Cardiac muscle cell (in vitro differentiated cells and primary cell): ENCODE measurements around the gene ERC2. TPM values are rescaled to one million over a fixed set of nuclear protein-coding genes. Genes with fewer than 3 reads are reported as not detected.

ENCODE experiments used
- DNase-seq, 2 donors: peaks; one replicate each; pipeline versions ENCODE4 v3.0.0 to v3.0.0-alpha.2; 2010 to 2017; ENCODE audit warnings: low read depth in 1 of 2, low spot score in 1 of 2
- H3K27ac ChIP-seq: fragments of 200-600 bp; sonication (generic); 2 replicates; pipeline ENCODE4 v1.5.1; 2016
- H3K27me3 ChIP-seq: fragments of 200-600 bp; sonication (generic); 2 replicates; pipeline ENCODE4 v1.6.0; 2016; ENCODE audit warnings: control low read depth
- H3K36me3 ChIP-seq: fragments of 200-600 bp; sonication (generic); 2 replicates; pipeline ENCODE4 v1.5.1; 2016; ENCODE audit warnings: control low read depth
- H3K4me1 ChIP-seq: fragments of 200-600 bp; sonication (generic); 2 replicates; pipeline ENCODE4 v1.8.1; 2017; ENCODE audit warnings: low read depth, mild to moderate bottlenecking, mixed run types
- H3K4me3 ChIP-seq: fragments of 200-600 bp; sonication (generic); 2 replicates; pipeline ENCODE4 v1.5.1; 2016; ENCODE audit warnings: mild to moderate bottlenecking
- H3K9me3 ChIP-seq: fragments of 200-600 bp; sonication (generic); 2 replicates; pipeline ENCODE4 v1.5.1; 2017; ENCODE audit warnings: low read depth, mild to moderate bottlenecking, control low read depth
- CTCF ChIP-seq: IDR thresholded peaks from 2 replicates; pipeline ENCODE4 v1.5.1; 2012; ENCODE audit warnings: low read depth, mild to moderate bottlenecking, low read length
- polyA plus RNA-seq: library from polyadenylated mRNA; unstranded; fragments of >200 nt; fragmentation: Nextera tagmentation; extraction: Ambion mirVana; gene quantifications from 2 replicates; pipeline ENCODE4 v1.2.1, GENCODE V29; 2016
- total RNA-seq: library from RNA; depleted of rRNA; stranded (reverse); fragments of >200 nt; gene quantifications from 2 replicates; pipeline ENCODE4 v1.2.3, GENCODE V29; 2016

Gene ERC2
- total and polyA plus RNA-seq, 2 experiments from 2014 or later: 18.1 to 29.0 TPM

GRCh38 chr3:55899887-55900286, 568.4 kb downstream of the ERC2 start:
- TF ChIP-seq CTCF: peak; percentile 20
- Histone ChIP-seq H3K36me3 (no peaks in the 10 kb centered on the region), H3K27ac (no peak overlapping the region), H3K4me3 (no peak overlapping the region), H3K4me1 (peaks cover 44% of the 10 kb centered on the region), H3K27me3 (no peaks in the 10 kb centered on the region), H3K9me3 (no peaks in the 10 kb centered on the region)
- peak in 1 of 2 donors; percentile 40 for DNase-seq

GRCh38 chr3:55897573-55898224, 570.6 kb downstream of the ERC2 start:
- peak in 1 of 2 donors; percentile 37 for DNase-seq
- TF ChIP-seq CTCF: no peak
- Histone ChIP-seq H3K27ac (no peak overlapping the region), H3K4me1 (peaks cover 23% of the 10 kb centered on the region), H3K4me3 (no peak overlapping the region), H3K9me3 (no peaks in the 10 kb centered on the region), H3K27me3 (no peaks in the 10 kb centered on the region), H3K36me3 (no peaks in the 10 kb centered on the region)

GRCh38 chr3:55895897-55896566, 572.2 kb downstream of the ERC2 start:
- H3K4me1 ChIP-seq: peaks cover 18% of the 10 kb centered on the region
- no peaks in the 10 kb centered on the region for H3K27me3 ChIP-seq
- no peak overlapping the region for H3K4me3 ChIP-seq
- no peak for TF ChIP-seq CTCF
- H3K27ac ChIP-seq: no peak overlapping the region
- H3K9me3 ChIP-seq: no peaks in the 10 kb centered on the region
- no peaks in the 10 kb centered on the region for H3K36me3 ChIP-seq
- DNase-seq: no peak

GRCh38 chr3:55894605-55895004, 573.7 kb downstream of the ERC2 start:
- Histone ChIP-seq H3K4me1 (peaks cover 15% of the 10 kb centered on the region), H3K36me3 (no peaks in the 10 kb centered on the region), H3K4me3 (no peak overlapping the region), H3K27ac (no peak overlapping the region), H3K27me3 (no peaks in the 10 kb centered on the region), H3K9me3 (no peaks in the 10 kb centered on the region)
- no peak for TF ChIP-seq CTCF
- no peak for DNase-seq

- Histone ChIP-seq H3K27ac (no peak overlapping the region), H3K27me3 (no peaks in the 10 kb centered on the region), H3K36me3 (no peaks in the 10 kb centered on the region), H3K4me1 (peaks cover 10% of the 10 kb centered on the region), H3K9me3 (no peaks in the 10 kb centered on the region), H3K4me3 (no peak overlapping the region)
- no peak for DNase-seq
- no peak for TF ChIP-seq CTCF
Observed at GRCh38 chr3:55893045-55893664, 575.1 kb downstream of the ERC2 start.
